Adrenal gland (tissue), 5 donors: ENCODE results near the gene PRR20G.

ENCODE experiments used
- CTCF ChIP-seq, 6 experiments: fragments of 450-650 bp in 4 of 6; fragments of 200-600 bp in 2 of 6; sonication (generic) in 1 of 6; IDR thresholded peaks; 1 replicate in 5 of 6; 2 replicates in 1 of 6; pipeline versions ENCODE4 v1.5.1 to v1.8.0; 2016 to 2021; ENCODE audit warnings: antibody characterized with exemption in 6 of 6, mild to moderate bottlenecking in 2 of 6, moderate library complexity in 1 of 6
- POLR2A ChIP-seq, 2 donors: fragments of 450-650 bp; IDR thresholded peaks; one replicate each; pipeline ENCODE4 v1.6.1; 2017; ENCODE audit warnings: antibody characterized with exemption in 2 of 2, mild to moderate bottlenecking in 2 of 2, moderate library complexity in 1 of 2
- donor health status: DM: no; HTN: no; CAD: no.

DNA sequence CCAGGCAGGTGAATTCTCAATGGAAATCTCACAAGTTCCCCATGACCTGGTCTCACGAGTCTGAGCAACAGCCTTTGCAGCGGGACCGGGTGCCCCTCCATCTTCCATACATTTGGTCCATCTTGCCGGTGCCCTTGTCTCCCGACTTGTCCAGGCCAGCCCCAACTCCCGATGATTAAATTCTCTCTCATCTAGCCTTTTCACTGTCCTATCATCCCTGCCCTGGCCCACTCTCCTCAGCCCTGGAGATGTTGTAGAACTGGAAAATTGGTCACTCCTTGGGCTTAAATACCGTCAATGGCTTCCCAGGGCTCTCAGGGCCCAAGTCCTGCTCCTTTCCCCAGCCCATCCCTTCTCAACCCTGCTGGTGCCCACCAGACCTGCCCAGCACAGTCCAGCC, 34.4 kb downstream of the PRR20G start:
- TF ChIP-seq CTCF (IDR thresholded peaks at IDR 0.05) (no peak), POLR2A (IDR thresholded peaks at IDR 0.05) (no peak)
